ENCODE data around the gene ZFAND6.
"Not testable (repeated sequence)": the region's sequence is repeated elsewhere in the genome, so short reads cannot be mapped to it uniquely, and the experiment has no call there.

ZFAND6 gene

GRCh38 chr15:80058851-80059785 is at the start of gene ZFAND6:
ZFAND6 (plus strand) TSS chr15:80059676; CDS start chr15:80120345, 60,669 bp downstream.
- H3K4me3 Mint-ChIP-seq, result peak within 1 kb of the TSS; percentile 86
- H3K9me3 Mint-ChIP-seq, result no peaks in the 10 kb centered on the region

DNA sequence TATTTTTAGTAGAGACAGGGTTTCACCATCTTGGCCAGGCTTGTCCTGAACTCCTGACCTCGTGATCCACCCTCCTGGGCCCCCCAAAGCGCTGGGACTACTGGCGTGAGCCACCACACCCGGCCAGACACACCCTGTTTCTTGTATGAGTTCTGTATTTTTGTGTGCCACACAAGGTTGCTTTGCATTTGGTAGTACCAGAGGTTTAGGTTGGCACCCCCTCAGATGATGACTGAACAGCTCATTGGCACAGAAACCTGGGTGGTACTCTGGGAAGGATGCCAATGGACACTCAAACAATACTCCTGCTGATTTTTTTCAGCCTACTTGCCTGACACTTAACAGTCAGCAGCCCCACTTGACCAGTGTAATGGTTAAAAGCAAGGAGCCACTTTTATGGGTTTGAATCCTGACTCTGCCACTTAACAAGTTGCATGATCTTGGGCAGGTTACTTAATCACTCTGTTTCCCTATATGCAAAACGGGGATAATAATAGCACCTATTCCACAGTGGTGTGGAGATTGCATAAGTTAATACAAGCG is 49.3 kb upstream of the ZFAND6 start:
- Mint-ChIP-seq H3K4me1 (ENCODE audit: low read depth) (peaks cover 19% of the 10 kb centered on the region), H3K27me3 (no peaks in the 10 kb centered on the region), H3K36me3 (ENCODE audit: low read depth) (no peaks in the 10 kb centered on the region), H3K4me3 (no peak overlapping the region), H3K9me3 (no peaks in the 10 kb centered on the region), H3K27ac (no peak overlapping the region)
- intact Hi-C loops (cut with micrococcal nuclease), result no loop called here

More at GRCh38 chr15:80058851-80059785, at the start of gene ZFAND6:
- Mint-ChIP-seq H3K4me1 (ENCODE audit: low read depth) (peaks cover 22% of the 10 kb centered on the region), H3K27me3 (peaks cover 7% of the 10 kb centered on the region), H3K36me3 (ENCODE audit: low read depth) (peaks cover 6% of the 10 kb centered on the region), H3K27ac (peak within 1 kb of the TSS; percentile 91)
- intact Hi-C loops (cut with micrococcal nuclease), result loop anchor here (2.0 kb wide), 1 partner anchor 94 kb away; the partner anchor contains the start of gene FAH

- H3K4me3 Mint-ChIP-seq; H3K27me3 Mint-ChIP-seq; H3K36me3 Mint-ChIP-seq (ENCODE audit: low read depth); H3K27ac Mint-ChIP-seq; H3K9me3 Mint-ChIP-seq; intact Hi-C loops (cut with micrococcal nuclease): not testable (repeated sequence)
- peaks cover 19% of the 10 kb centered on the region for H3K4me1 Mint-ChIP-seq (ENCODE audit: low read depth)
These were observed 48.4 kb upstream of the ZFAND6 start for GRCh38 chr15:80011041-80011523.

- H3K27ac Mint-ChIP-seq, result no peak overlapping the region
- H3K27me3 Mint-ChIP-seq, result no peaks in the 10 kb centered on the region
- no peaks in the 10 kb centered on the region for H3K9me3 Mint-ChIP-seq
- intact Hi-C loops (cut with micrococcal nuclease), result no loop called here
- H3K4me3 Mint-ChIP-seq, result no peak overlapping the region
- no peaks in the 10 kb centered on the region for H3K36me3 Mint-ChIP-seq (ENCODE audit: low read depth)
- H3K4me1 Mint-ChIP-seq (ENCODE audit: low read depth), result peaks cover 19% of the 10 kb centered on the region
These were observed 47.9 kb upstream of the ZFAND6 start for GRCh38 chr15:80011596-80011995.

DNA sequence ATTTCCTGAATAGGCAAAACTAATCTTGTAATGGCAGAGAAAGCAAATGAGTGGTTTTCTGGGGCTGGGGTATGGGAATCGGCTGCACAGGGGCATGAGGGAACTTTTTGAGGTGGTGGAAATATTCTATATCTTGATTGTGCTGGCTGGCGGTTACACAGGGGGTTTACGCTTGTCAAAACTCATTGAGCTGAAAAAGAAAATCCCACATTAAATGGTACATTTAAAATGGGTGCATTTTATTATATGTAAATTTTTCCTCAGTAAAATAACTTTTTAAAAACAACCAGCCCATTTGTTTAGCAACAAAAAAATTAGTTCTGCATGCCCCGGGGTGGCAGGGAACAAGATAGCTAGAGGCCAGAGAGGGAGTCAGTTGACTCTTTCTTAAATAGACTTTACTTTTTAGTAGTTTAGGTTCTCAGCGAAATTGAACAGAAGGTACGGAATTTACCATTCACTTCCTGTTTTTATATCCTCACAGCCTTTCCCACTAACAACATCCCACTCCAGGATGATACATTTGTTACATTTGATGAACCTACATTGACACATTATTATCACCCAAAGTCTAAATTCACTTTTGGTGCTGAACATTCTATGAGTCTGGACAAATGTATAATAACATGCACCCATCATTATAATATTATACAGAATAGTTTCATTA is 47.3 kb upstream of the ZFAND6 start:
- no peaks in the 10 kb centered on the region for H3K9me3 Mint-ChIP-seq
- intact Hi-C loops (cut with micrococcal nuclease), result no loop called here
- no peaks in the 10 kb centered on the region for H3K27me3 Mint-ChIP-seq
- peaks cover 19% of the 10 kb centered on the region for H3K4me1 Mint-ChIP-seq (ENCODE audit: low read depth)
- H3K27ac Mint-ChIP-seq, result no peak overlapping the region
- no peaks in the 10 kb centered on the region for H3K36me3 Mint-ChIP-seq (ENCODE audit: low read depth)
- no peak overlapping the region for H3K4me3 Mint-ChIP-seq

- H3K27ac Mint-ChIP-seq; H3K4me3 Mint-ChIP-seq; H3K27me3 Mint-ChIP-seq; H3K36me3 Mint-ChIP-seq (ENCODE audit: low read depth); intact Hi-C loops (cut with micrococcal nuclease); H3K9me3 Mint-ChIP-seq: not testable (repeated sequence)
- peaks cover 27% of the 10 kb centered on the region for H3K4me1 Mint-ChIP-seq (ENCODE audit: low read depth)
These were observed 45.3 kb upstream of the ZFAND6 start for GRCh38 chr15:80014186-80014585.

GRCh38 chr15:80015156-80015555 is 44.3 kb upstream of the ZFAND6 start:
- intact Hi-C loops (cut with micrococcal nuclease), result no loop called here
- no peaks in the 10 kb centered on the region for H3K27me3 Mint-ChIP-seq
- H3K27ac Mint-ChIP-seq, result no peak overlapping the region
- H3K36me3 Mint-ChIP-seq (ENCODE audit: low read depth), result no peaks in the 10 kb centered on the region
- peaks cover 21% of the 10 kb centered on the region for H3K4me1 Mint-ChIP-seq (ENCODE audit: low read depth)
- no peaks in the 10 kb centered on the region for H3K9me3 Mint-ChIP-seq
- no peak overlapping the region for H3K4me3 Mint-ChIP-seq

GRCh38 chr15:80016506-80016905 is 43.0 kb upstream of the ZFAND6 start:
- H3K4me3 Mint-ChIP-seq; H3K4me1 Mint-ChIP-seq (ENCODE audit: low read depth); H3K36me3 Mint-ChIP-seq (ENCODE audit: low read depth); H3K27ac Mint-ChIP-seq; H3K9me3 Mint-ChIP-seq; H3K27me3 Mint-ChIP-seq; intact Hi-C loops (cut with micrococcal nuclease): not testable (repeated sequence)

GRCh38 chr15:80017139-80017538 is 42.3 kb upstream of the ZFAND6 start:
- H3K27me3 Mint-ChIP-seq; H3K4me3 Mint-ChIP-seq; H3K27ac Mint-ChIP-seq; H3K36me3 Mint-ChIP-seq (ENCODE audit: low read depth); intact Hi-C loops (cut with micrococcal nuclease); H3K9me3 Mint-ChIP-seq; H3K4me1 Mint-ChIP-seq (ENCODE audit: low read depth): not testable (repeated sequence)

DNA sequence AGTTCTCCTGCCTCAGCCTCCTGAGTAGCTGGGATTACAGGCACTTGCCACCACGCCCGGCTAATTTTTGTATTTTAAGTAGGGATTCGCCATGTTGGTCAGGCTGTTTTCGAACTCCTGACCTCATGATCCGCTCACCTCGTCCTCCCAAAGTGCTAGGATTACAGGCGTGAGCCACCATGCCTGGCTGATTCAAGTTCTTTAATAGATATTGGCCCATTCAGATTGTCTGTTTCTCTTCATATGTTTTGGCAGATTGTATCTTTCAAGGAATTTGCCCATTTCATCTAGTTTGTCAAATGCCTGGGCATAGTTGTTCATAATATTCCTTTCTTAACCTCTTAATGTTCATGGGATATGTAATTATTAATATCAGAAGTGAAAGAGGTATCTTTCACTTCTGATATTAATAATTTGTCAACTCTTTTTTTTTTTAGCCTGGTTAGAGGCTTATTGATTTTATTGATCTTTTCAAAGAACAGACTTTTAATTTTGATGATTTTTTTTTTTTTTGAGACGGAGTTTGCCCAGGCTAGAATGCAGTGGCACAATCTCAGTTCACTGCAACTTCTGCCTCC is 40.2 kb upstream of the ZFAND6 start:
- H3K27me3 Mint-ChIP-seq, result no peaks in the 10 kb centered on the region
- no peaks in the 10 kb centered on the region for H3K9me3 Mint-ChIP-seq
- intact Hi-C loops (cut with micrococcal nuclease), result no loop called here
- H3K36me3 Mint-ChIP-seq (ENCODE audit: low read depth), result no peaks in the 10 kb centered on the region
- H3K27ac Mint-ChIP-seq, result no peak overlapping the region
- H3K4me3 Mint-ChIP-seq, result no peak overlapping the region
- H3K4me1 Mint-ChIP-seq (ENCODE audit: low read depth), result peaks cover 8% of the 10 kb centered on the region

- H3K27ac Mint-ChIP-seq; H3K36me3 Mint-ChIP-seq (ENCODE audit: low read depth); H3K4me3 Mint-ChIP-seq; intact Hi-C loops (cut with micrococcal nuclease); H3K27me3 Mint-ChIP-seq; H3K4me1 Mint-ChIP-seq (ENCODE audit: low read depth); H3K9me3 Mint-ChIP-seq: not testable (repeated sequence)
These were observed 39.3 kb upstream of the ZFAND6 start for GRCh38 chr15:80020149-80020548.

DNA sequence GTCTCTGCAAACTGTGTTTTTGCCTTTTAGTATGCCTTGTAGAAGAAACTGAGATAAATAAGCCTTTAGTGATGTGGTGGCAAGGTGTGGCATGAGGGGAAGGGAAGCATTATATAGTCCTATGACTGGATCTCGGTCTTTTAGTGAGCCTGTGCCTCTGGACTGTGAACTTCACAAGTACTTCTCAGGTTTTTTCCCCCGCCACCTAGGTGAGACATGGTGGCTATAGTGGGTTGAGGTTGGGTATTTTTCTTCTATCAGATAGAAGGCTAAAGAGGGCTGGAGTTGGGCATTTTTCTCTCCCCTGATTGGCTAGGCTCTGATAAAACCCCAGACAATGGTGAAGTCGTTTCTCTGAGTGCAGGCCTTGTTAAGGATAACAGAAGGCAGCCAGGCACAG is 38.7 kb upstream of the ZFAND6 start:
- H3K4me1 Mint-ChIP-seq (ENCODE audit: low read depth), result peaks cover 8% of the 10 kb centered on the region
- no peaks in the 10 kb centered on the region for H3K36me3 Mint-ChIP-seq (ENCODE audit: low read depth)
- no peak overlapping the region for H3K4me3 Mint-ChIP-seq
- no peak overlapping the region for H3K27ac Mint-ChIP-seq
- H3K9me3 Mint-ChIP-seq, result no peaks in the 10 kb centered on the region
- intact Hi-C loops (cut with micrococcal nuclease), result no loop called here
- H3K27me3 Mint-ChIP-seq, result no peaks in the 10 kb centered on the region

- Mint-ChIP-seq H3K27me3 (no peaks in the 10 kb centered on the region), H3K4me3 (no peak overlapping the region), H3K36me3 (ENCODE audit: low read depth) (no peaks in the 10 kb centered on the region), H3K9me3 (no peaks in the 10 kb centered on the region), H3K4me1 (ENCODE audit: low read depth) (no peaks in the 10 kb centered on the region), H3K27ac (no peak overlapping the region)
- intact Hi-C loops (cut with micrococcal nuclease), result no loop called here
These were observed 33.2 kb upstream of the ZFAND6 start for GRCh38 chr15:80026310-80026709.

DNA sequence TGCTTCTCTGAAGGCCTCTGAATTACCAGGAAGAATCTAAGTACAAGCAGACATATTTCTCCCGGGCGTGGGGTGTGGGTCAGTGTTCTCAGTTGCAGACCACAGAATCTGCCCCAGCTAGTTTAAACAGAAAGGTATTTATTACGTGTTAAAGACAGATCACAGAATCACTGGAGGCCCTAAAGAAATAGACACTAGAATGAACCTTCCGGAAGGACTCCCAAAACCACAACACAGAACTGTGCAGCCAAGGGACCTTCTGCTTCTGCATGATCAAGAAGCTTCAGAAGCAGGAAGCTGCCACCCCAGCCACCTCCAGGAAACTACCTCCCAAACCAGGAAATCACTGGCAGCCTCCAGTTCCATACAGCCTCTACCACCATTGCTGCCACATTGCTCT is 32.7 kb upstream of the ZFAND6 start:
- Mint-ChIP-seq H3K9me3 (no peaks in the 10 kb centered on the region), H3K36me3 (ENCODE audit: low read depth) (no peaks in the 10 kb centered on the region), H3K4me1 (ENCODE audit: low read depth) (no peaks in the 10 kb centered on the region), H3K27me3 (no peaks in the 10 kb centered on the region), H3K4me3 (no peak overlapping the region), H3K27ac (no peak overlapping the region)
- intact Hi-C loops (cut with micrococcal nuclease), result no loop called here
